Aorta (tissue), 5 donors: ENCODE results near the gene ANK3. TPM values are rescaled to one million over a fixed set of nuclear protein-coding genes. Genes with fewer than 3 reads are reported as not detected.

Experiments used
- ATAC-seq: fragments of 200-7000 bp; cut with Tn5 transposase; one replicate; pipeline ENCODE4 v1.9.1; 2022; ENCODE audit warnings: moderate library complexity; ENCODE audit not compliant: low FRiP score
- DNase-seq, 2 donors: peaks; one replicate each; pipeline ENCODE4 v3.0.0-alpha.2; 2020
- H3K27ac ChIP-seq, 2 donors: one replicate each; pipeline ENCODE4 v1.5.1; 2013; ENCODE audit warnings: low read length in 2 of 2, mild to moderate bottlenecking in 2 of 2, moderate library complexity in 2 of 2, control low read depth in 1 of 2, inconsistent platforms in 1 of 2, low read depth in 1 of 2
- H3K27me3 ChIP-seq, 2 donors: one replicate each; pipeline ENCODE4 v1.6.1; 2013; ENCODE audit warnings: control low read depth in 1 of 2, low read length in 1 of 2, mild to moderate bottlenecking in 1 of 2, moderate library complexity in 1 of 2; ENCODE audit not compliant: insufficient read depth in 2 of 2, control insufficient read depth in 1 of 2
- H3K36me3 ChIP-seq, 2 donors: one replicate each; pipeline ENCODE4 v1.6.1; 2013; ENCODE audit warnings: control low read depth in 1 of 2, low read length in 1 of 2, mild to moderate bottlenecking in 1 of 2; ENCODE audit not compliant: insufficient read depth in 2 of 2, control insufficient read depth in 1 of 2
- H3K4me1 ChIP-seq, 2 donors: one replicate each; pipeline ENCODE4 v1.6.1; 2013; ENCODE audit warnings: low read length in 2 of 2, control low read depth in 1 of 2, mild to moderate bottlenecking in 1 of 2, moderate library complexity in 1 of 2; ENCODE audit not compliant: insufficient read depth in 2 of 2, control insufficient read depth in 1 of 2
- H3K4me3 ChIP-seq, 2 donors: one replicate each; pipeline ENCODE4 v1.5.1; 2013; ENCODE audit warnings: low read length in 2 of 2, control low read depth in 1 of 2, mild to moderate bottlenecking in 1 of 2
- H3K9me3 ChIP-seq: one replicate; pipeline ENCODE4 v1.6.1; 2013; ENCODE audit warnings: mild to moderate bottlenecking, low read length; ENCODE audit not compliant: control insufficient read depth
- WGBS, 2 donors: extraction: QIAGEN DNeasy Blood & Tissue Kit; methylation state at CpG; one replicate each; pipeline ENCODE4 v1.1.7; 2013; 5-methylcytosine and 5-hydroxymethylcytosine counted together
- intact Hi-C, 2 donors: fragments of 100-400 bp; cut with DNase I; formaldehyde crosslinking; loops; one replicate each; pipeline versions ENCODE4 v1.14.2 to v1.15.0; 2022
- polyA plus RNA-seq, 2 donors: library from polyadenylated mRNA; stranded (reverse); fragments of 200-250 nt; gene quantifications; one replicate each; pipeline ENCODE4 v1.2.3, GENCODE V29; 2013
- total RNA-seq, 2 donors: library from RNA; stranded (reverse); fragmentation: NEBNext Ultra II Directional; extraction: Animal tissue kit (Norgen Biotek cat#: 25700); gene quantifications; one replicate each; pipeline ENCODE4 v1.2.1, GENCODE V29; 2021
- donor health status: healthy with polysubstance abuse.
- donor health status: Bipolar disorder and iron deficiency.
- donor health status: DM: no; HTN: no; CAD: no.
- donor health status: DM: no; HTN: no; CAD: no.
- donor health status: DM: yes; HTN: yes; CAD: no.

Gene ANK3
- total and polyA plus RNA-seq, 4 donors: 16.5 to 38.2 (median 20.6) TPM

GRCh38 chr10:60405172-60405571 lies 15.5 kb upstream of the ANK3 start:
- DNase-seq: no peak
- no peak overlapping the region for H3K4me3 ChIP-seq
- no peak overlapping the region for H3K27ac ChIP-seq
- H3K9me3 ChIP-seq: no peaks in the 10 kb centered on the region
- intact Hi-C loops: no loop called here
- H3K4me1 ChIP-seq: no peaks in the 10 kb centered on the region
- no peak for ATAC-seq
- H3K27me3 ChIP-seq: no peaks in the 10 kb centered on the region
- H3K36me3 ChIP-seq: no peaks in the 10 kb centered on the region

GRCh38 chr10:60403168-60403873 lies 13.6 kb upstream of the ANK3 start:
- Histone ChIP-seq H3K9me3 (no peaks in the 10 kb centered on the region), H3K27me3 (no peaks in the 10 kb centered on the region), H3K4me1 (no peaks in the 10 kb centered on the region), H3K36me3 (no peaks in the 10 kb centered on the region), H3K4me3 (no peak overlapping the region), H3K27ac (no peak overlapping the region)
- DNase-seq (no peak), ATAC-seq (no peak)
- WGBS, 2 donors: 90 to 91% methylated on average over 8 of the region's 8 CpGs
- intact Hi-C loops: no loop called here

- Histone ChIP-seq H3K27ac (no peak overlapping the region), H3K36me3 (no peaks in the 10 kb centered on the region), H3K4me1 (no peaks in the 10 kb centered on the region), H3K4me3 (no peak overlapping the region), H3K9me3 (no peaks in the 10 kb centered on the region), H3K27me3 (no peaks in the 10 kb centered on the region)
- ATAC-seq (no peak), DNase-seq (no peak)
- intact Hi-C loops: no loop called here
Measured at GRCh38 chr10:60400366-60400765, 10.7 kb upstream of the ANK3 start.

- Histone ChIP-seq H3K27me3 (no peaks in the 10 kb centered on the region), H3K4me1 (no peaks in the 10 kb centered on the region), H3K27ac (no peak overlapping the region), H3K36me3 (no peaks in the 10 kb centered on the region), H3K9me3 (no peaks in the 10 kb centered on the region), H3K4me3 (no peak overlapping the region)
- WGBS, 2 donors: 87% methylated on average over 8 of the region's 8 CpGs
- no peak for DNase-seq
- no peak for ATAC-seq
- intact Hi-C loops: no loop called here
Measured at GRCh38 chr10:60399328-60399727, 9.7 kb upstream of the ANK3 start.

GRCh38 chr10:60397792-60398191 lies 8.1 kb upstream of the ANK3 start:
- no peaks in the 10 kb centered on the region for H3K9me3 ChIP-seq
- no peaks in the 10 kb centered on the region for H3K27me3 ChIP-seq
- intact Hi-C loops: no loop called here
- DNase-seq: no peak
- H3K36me3 ChIP-seq: no peaks in the 10 kb centered on the region
- H3K27ac ChIP-seq: no peak overlapping the region
- no peak overlapping the region for H3K4me3 ChIP-seq
- no peaks in the 10 kb centered on the region for H3K4me1 ChIP-seq
- WGBS, 2 donors: 82 to 90% methylated on average over 2 of the region's 2 CpGs
- no peak for ATAC-seq

- no peak for ATAC-seq
- Histone ChIP-seq H3K4me3 (no peak overlapping the region), H3K36me3 (no peaks in the 10 kb centered on the region), H3K4me1 (no peaks in the 10 kb centered on the region), H3K27ac (no peak overlapping the region), H3K9me3 (no peaks in the 10 kb centered on the region), H3K27me3 (no peaks in the 10 kb centered on the region)
- WGBS, 2 donors: 95 to 97% methylated on average over 3 of the region's 3 CpGs
- no peak for DNase-seq
- intact Hi-C loops: no loop called here
Measured at GRCh38 chr10:60396766-60397165, 7.1 kb upstream of the ANK3 start.

GRCh38 chr10:60395711-60396110 lies 6.0 kb upstream of the ANK3 start:
- 93 to 96% methylated on average over 7 of the region's 7 CpGs for WGBS, 2 donors
- H3K27me3 ChIP-seq: no peaks in the 10 kb centered on the region
- intact Hi-C loops: no loop called here
- no peaks in the 10 kb centered on the region for H3K4me1 ChIP-seq
- ATAC-seq (no peak), DNase-seq (no peak)
- no peak overlapping the region for H3K4me3 ChIP-seq
- no peak overlapping the region for H3K27ac ChIP-seq
- H3K9me3 ChIP-seq: no peaks in the 10 kb centered on the region
- H3K36me3 ChIP-seq: no peaks in the 10 kb centered on the region

GRCh38 chr10:60394446-60394845 lies 4.8 kb upstream of the ANK3 start:
- Histone ChIP-seq H3K9me3 (no peaks in the 10 kb centered on the region), H3K36me3 (no peaks in the 10 kb centered on the region), H3K27me3 (no peaks in the 10 kb centered on the region), H3K4me1 (no peaks in the 10 kb centered on the region), H3K27ac (no peak overlapping the region), H3K4me3 (no peak overlapping the region)
- DNase-seq (no peak), ATAC-seq (peak; percentile 36)
- WGBS, 2 donors: 89 to 90% methylated on average over 2 of the region's 2 CpGs
- intact Hi-C loops: no loop called here

- DNase-seq: no peak
- intact Hi-C loops: no loop called here
- no peak for ATAC-seq
- Histone ChIP-seq H3K9me3 (no peaks in the 10 kb centered on the region), H3K4me3 (no peak overlapping the region), H3K27me3 (no peaks in the 10 kb centered on the region), H3K4me1 (peaks cover 0 to 1% of the 10 kb centered on the region in 2 donors), H3K36me3 (no peaks in the 10 kb centered on the region), H3K27ac (no peak overlapping the region)
- WGBS, 2 donors: 76 to 82% methylated on average over 3 of the region's 3 CpGs
Measured at GRCh38 chr10:60390224-60390626, 550 bp upstream of the ANK3 start.
